ENCODE results near the gene TGM1.

Gene TGM1

GRCh38 chr14:24269910-24270536 is 7.0 kb upstream of the TGM1 start:
- DNase-seq: no peak

GRCh38 chr14:24269368-24269767 is 6.4 kb upstream of the TGM1 start:
- no peak for DNase-seq

- no peak for DNase-seq
These were observed 5.2 kb upstream of the TGM1 start for GRCh38 chr14:24268225-24268624.

- DNase-seq: no peak
These were observed 4.5 kb upstream of the TGM1 start for GRCh38 chr14:24267516-24267915.

GRCh38 chr14:24266344-24267244 is 3.6 kb upstream of the TGM1 start:
- DNase-seq: no peak

- DNase-seq: no peak
These were observed 1.3 kb upstream of the TGM1 start for GRCh38 chr14:24264298-24264697.

GRCh38 chr14:24263848-24264247 is 871 bp upstream of the TGM1 start:
- DNase-seq: no peak

- no peak for DNase-seq
These were observed 1.0 kb downstream of the TGM1 start for GRCh38 chr14:24261969-24262327.

GRCh38 chr14:24261256-24261968 is 1.6 kb downstream of the TGM1 start:
- no peak for DNase-seq

- DNase-seq: no peak
These were observed 2.2 kb downstream of the TGM1 start for GRCh38 chr14:24260780-24261157.

GRCh38 chr14:24260026-24260779 is 2.8 kb downstream of the TGM1 start:
- no peak for DNase-seq

GRCh38 chr14:24259282-24260025 is 3.5 kb downstream of the TGM1 start:
- DNase-seq: no peak

GRCh38 chr14:24258548-24259265 is 4.3 kb downstream of the TGM1 start:
- DNase-seq: no peak

- DNase-seq: no peak
These were observed 4.9 kb downstream of the TGM1 start for GRCh38 chr14:24258119-24258518.

- no peak for DNase-seq
These were observed 6.0 kb downstream of the TGM1 start for GRCh38 chr14:24256960-24257359.

GRCh38 chr14:24255931-24256711 is 6.9 kb downstream of the TGM1 start:
- no peak for DNase-seq

- no peak for DNase-seq
These were observed 7.5 kb downstream of the TGM1 start for GRCh38 chr14:24255438-24255837.

GRCh38 chr14:24254630-24255392 is 8.2 kb downstream of the TGM1 start:
- DNase-seq: no peak

GRCh38 chr14:24253936-24254335 is 9.0 kb downstream of the TGM1 start:
- DNase-seq: no peak
